Measurements from ENCODE around the gene WHRN. TPM values are rescaled to one million over a fixed set of nuclear protein-coding genes. Genes with fewer than 3 reads are reported as not detected.

The WHRN gene
- total and polyA plus RNA-seq, 2 of the 8 experiments (the other 6 are each of a cell fraction or from before 2014, with no cell fraction given): 4.4 to 7.7 TPM

GRCh38 chr9:114522286-114522685 lies 17.0 kb upstream of the WHRN start:
- no peak overlapping the region for H4K8ac ChIP-seq (ENCODE audit: extremely low read depth, insufficient read depth, low read length)
- POLR2A ChIA-PET (ENCODE audit: partially characterized antibody): interaction anchor here (1.0 kb wide), 1 partner anchor 65 kb away, joined by 4 read pairs; the partner anchor contains the start of gene ATP6V1G1
- TF ChIP-seq BCL11A (IDR thresholded peaks at IDR 0.05; ENCODE audit: low read depth in 2 of 2, low read length in 2 of 2): no peak

More at GRCh38 chr9:114522286-114522685, 17.0 kb upstream of the WHRN start:
- Histone ChIP-seq H3K23ac (ENCODE audit: insufficient read length) (no peak overlapping the region), H2BK15ac (ENCODE audit: low read length) (no peak overlapping the region), H3K18ac (ENCODE audit: extremely low read depth, low read length) (no peak overlapping the region), H4K20me1 (replicated peaks in 1 of 2; ENCODE audit: control insufficient read depth in 1 of 2, insufficient read depth in 2 of 2, low read length in 2 of 2) (no peaks in the 10 kb centered on the region), H2BK20ac (ENCODE audit: low read length) (no peak overlapping the region), H3K56ac (replicated peaks; ENCODE audit: insufficient read length, low read depth, low read length) (no peak overlapping the region), H3K36me3 (ENCODE audit: control insufficient read depth in 2 of 4, insufficient read depth in 4 of 4, low read length in 3 of 4) (no peaks in the 10 kb centered on the region), H2BK120ac (replicated peaks; ENCODE audit: low read depth, low read length) (no peak overlapping the region), H3K14ac (ENCODE audit: insufficient read length) (no peak overlapping the region), H2AK5ac (ENCODE audit: low read depth, low read length) (no peak overlapping the region), H4K91ac (replicated peaks; ENCODE audit: insufficient read length, low read length) (no peak overlapping the region), H3K23me2 (ENCODE audit: low read depth, low read length) (0 out of 2 replicates have a peak, but pooled peaks cover 2% of the 10 kb centered on the region), H2BK12ac (ENCODE audit: low read depth, low read length) (no peak overlapping the region), H3K27me3 (replicated peaks in 1 of 4; ENCODE audit: control insufficient read depth in 3 of 4, extremely low read depth in 1 of 4, insufficient read depth in 3 of 4, low read length in 3 of 4) (peaks cover 0 to 2% (median 0%) of the 10 kb centered on the region in 4 experiments; a peak in 1 of 7 replicates), H2AFZ (ENCODE audit: low read length) (no peak overlapping the region), H3K4me2 (ENCODE audit: insufficient read depth in 1 of 2, low read depth in 2 of 2, low read length in 2 of 2) (no peak overlapping the region), H3K27ac (ENCODE audit: low read depth, low read length) (no peak overlapping the region), H3K9ac (replicated peaks in 1 of 4; ENCODE audit: extremely low read depth in 1 of 4, low read depth in 3 of 4, low read length in 3 of 4) (no peak overlapping the region), H3K4ac (replicated peaks; ENCODE audit: insufficient read length, low read depth, low read length) (no peak overlapping the region), H3K79me1 (ENCODE audit: low read depth, low read length) (no peaks in the 10 kb centered on the region), H2BK5ac (ENCODE audit: low read depth, low read length) (no peak overlapping the region), H4K5ac (ENCODE audit: insufficient read length, low read depth, low read length) (no peak overlapping the region), H3K79me2 (ENCODE audit: control insufficient read depth in 1 of 2, insufficient read depth in 2 of 2, low read length in 2 of 2) (no peaks in the 10 kb centered on the region), H3K4me3 (ENCODE audit: extremely low read depth in 1 of 4, insufficient read depth in 2 of 4, low read depth in 3 of 4, low read length in 4 of 4) (no peak overlapping the region), H3K9me3 (ENCODE audit: insufficient read depth in 2 of 2, low read depth in 1 of 2, low read length in 1 of 2) (no peaks in the 10 kb centered on the region), H3K4me1 (replicated peaks in 1 of 4; ENCODE audit: control insufficient read depth in 3 of 4, insufficient read depth in 4 of 4, low read length in 3 of 4) (no peaks in the 10 kb centered on the region)
- FAIRE-seq (no peak), DNase-seq (ENCODE audit: low read depth in 1 of 2, low spot score in 2 of 2) (no peak)
- CTCF ChIA-PET (ENCODE audit: partially characterized antibody): interaction anchor here (0.7 to 2.9 kb wide), 5 partner anchors 14 to 158 kb away, joined by 3 to 10 read pairs (median 4); no protein-coding TSS in a partner anchor
- 79% methylated on average over 2 of the region's 2 CpGs; no CpG with 5 or more reads in 1 of the 2 experiments for WGBS, 2 experiments (ENCODE audit: extremely low coverage in 1 of 2, insufficient coverage in 1 of 2, insufficient read length in 1 of 2, insufficient replicate concordance in 2 of 2, low coverage in 1 of 2, low lambda C conversion rate in 2 of 2, missing lambda C conversion rate in 1 of 2)

Measured in H1 (cell line).